A549 treated with DMSO at 1 μM for 4 hours (cell line): Measurements from ENCODE around the gene RCC1. TPM values are rescaled to one million over a fixed set of nuclear protein-coding genes. Genes with fewer than 3 reads are reported as not detected.

ENCODE experiments used
- total RNA-seq: library from RNA; stranded (reverse); fragments of 200-300 nt; extraction: Qiagen RNA extraction; gene quantifications from 5 replicates; pipeline ENCODE4 v1.2.3, GENCODE V29; 2022; ENCODE audit warnings: low read depth

The RCC1 gene, protein sequence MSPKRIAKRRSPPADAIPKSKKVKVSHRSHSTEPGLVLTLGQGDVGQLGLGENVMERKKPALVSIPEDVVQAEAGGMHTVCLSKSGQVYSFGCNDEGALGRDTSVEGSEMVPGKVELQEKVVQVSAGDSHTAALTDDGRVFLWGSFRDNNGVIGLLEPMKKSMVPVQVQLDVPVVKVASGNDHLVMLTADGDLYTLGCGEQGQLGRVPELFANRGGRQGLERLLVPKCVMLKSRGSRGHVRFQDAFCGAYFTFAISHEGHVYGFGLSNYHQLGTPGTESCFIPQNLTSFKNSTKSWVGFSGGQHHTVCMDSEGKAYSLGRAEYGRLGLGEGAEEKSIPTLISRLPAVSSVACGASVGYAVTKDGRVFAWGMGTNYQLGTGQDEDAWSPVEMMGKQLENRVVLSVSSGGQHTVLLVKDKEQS
- 77.8 to 91.2 TPM (median 79.6 TPM) in 5 replicates for total RNA-seq

DNA sequence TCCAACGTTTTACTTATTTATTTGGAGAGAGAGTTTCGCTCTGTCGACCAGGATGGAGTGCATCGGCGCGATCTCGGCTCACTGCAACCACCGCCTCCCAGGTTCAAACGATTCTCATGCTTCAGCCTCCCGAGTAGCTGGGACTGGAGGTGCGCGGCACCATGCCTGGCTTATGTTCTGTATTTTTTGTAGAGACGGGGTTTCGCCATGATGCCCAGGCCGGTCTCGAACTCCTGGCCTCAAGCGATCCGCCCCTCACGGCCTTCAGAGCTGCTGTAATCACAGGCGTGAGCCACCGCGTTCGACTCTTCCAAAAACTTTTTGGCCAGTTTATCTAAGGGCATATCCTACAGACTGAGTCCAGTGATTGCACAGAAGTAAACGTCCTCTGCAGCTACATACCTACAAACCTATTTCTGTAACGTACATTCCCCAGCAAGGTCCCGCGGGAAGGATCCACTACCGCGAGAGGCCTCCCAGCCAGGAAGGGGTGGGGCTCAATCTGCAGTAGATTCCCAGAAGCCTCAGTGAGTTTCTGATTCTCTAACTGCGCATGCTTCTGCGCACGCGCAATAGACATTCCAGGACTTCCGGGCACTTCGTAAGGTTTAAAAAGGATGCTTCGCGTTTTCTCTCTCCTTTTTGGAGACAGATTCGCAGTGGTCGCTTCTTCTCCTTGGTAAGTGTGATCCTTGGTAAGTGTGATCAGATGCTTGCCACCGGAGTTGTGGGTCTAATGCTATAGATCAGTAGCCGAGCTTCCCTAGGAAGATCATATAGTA is at the start of gene RCC1:
TSS of gene RCC1 (plus strand) at position 638 of the 782 bp plus-strand sequence. CDS start 23,824 bp downstream, outside the sequence.

DNA sequence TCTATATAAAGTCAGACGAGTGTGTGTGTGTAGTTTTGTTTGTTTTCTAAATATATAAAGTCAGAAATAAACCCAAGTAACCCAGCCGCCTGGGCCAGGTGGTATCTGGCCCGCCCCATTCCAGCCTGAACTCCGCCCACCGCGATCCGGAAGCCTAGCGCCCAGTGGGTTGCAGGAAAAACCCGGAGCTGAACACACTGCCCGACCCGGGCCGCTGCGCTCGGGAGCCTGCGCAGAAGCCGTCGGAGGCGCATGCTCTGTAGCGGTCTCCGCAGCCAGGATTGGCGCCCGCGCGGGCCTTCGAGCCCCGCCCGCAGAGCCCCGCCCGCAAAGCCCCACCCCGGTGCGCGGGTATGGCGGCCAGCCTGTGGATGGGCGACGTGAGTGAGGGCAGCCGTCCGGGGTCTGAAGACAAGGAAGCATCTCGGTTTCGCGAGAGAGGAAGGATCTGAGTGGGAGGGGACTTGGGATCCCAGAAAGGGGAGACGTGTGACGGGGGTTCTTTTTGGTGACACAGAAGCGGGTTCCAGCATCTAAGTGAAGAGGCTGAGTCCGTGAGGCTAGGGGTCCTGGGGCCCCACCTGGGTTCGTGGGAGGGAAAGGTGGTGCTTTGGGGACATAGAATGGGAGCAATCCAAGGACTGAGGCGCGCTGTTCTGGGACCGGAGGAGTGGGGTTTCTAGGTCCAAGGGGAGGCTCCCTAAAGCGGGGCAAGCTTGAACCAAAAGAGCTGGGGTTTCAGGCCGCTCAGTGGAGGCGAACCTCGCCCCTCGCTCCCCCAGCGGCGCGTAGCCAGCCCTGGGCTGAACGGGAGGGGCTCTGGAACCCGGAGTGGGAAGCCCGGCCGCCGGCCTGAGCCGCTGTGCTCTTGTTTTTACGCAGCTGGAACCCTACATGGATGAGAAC is 47.2 kb downstream of the RCC1 start, which contains the start of gene TRNAU1AP:
TSS of gene TRNAU1AP (plus strand) at position 328 of the 906 bp plus-strand sequence. CDS start at position 354, 26 bp downstream.

Other genes with a start within 250 kb of the RCC1 start
- gene SESN2, start 246.5 kb upstream of the RCC1 start, total RNA-seq: 7.7 to 10.1 TPM (median 8.3 TPM) in 5 replicates
- 15.5 to 21.1 TPM (median 18.7 TPM) in 5 replicates for gene MED18, start 177.0 kb upstream of the RCC1 start, total RNA-seq
- gene PHACTR4, start 136.3 kb upstream of the RCC1 start, total RNA-seq: 22.1 to 25.4 TPM (median 23.5 TPM) in 5 replicates
- gene TRNAU1AP, start 47.0 kb downstream of the RCC1 start, total RNA-seq: 19.4 to 24.9 TPM (median 23.1 TPM) in 5 replicates
- gene RAB42, start 86.2 kb downstream of the RCC1 start, total RNA-seq: 1.5 to 2.4 TPM (median 2.1 TPM) in 5 replicates
- 11.9 to 15.1 TPM (median 14.3 TPM) in 5 replicates for gene TAF12, start 137.0 kb downstream of the RCC1 start, total RNA-seq
- not detected in 5 replicates for gene RNU11, start 142.6 kb downstream of the RCC1 start, total RNA-seq
- gene GMEB1, start 162.7 kb downstream of the RCC1 start, total RNA-seq: 6.2 to 8.2 TPM (median 7.4 TPM) in 5 replicates
- 54.4 to 60.5 TPM (median 59.2 TPM) in 5 replicates for gene YTHDF2, start 230.9 kb downstream of the RCC1 start, total RNA-seq